Mesendoderm (in vitro differentiated cells): ENCODE data around the gene TXNRD2.
"Not testable (repeated sequence)": the region's sequence is repeated elsewhere in the genome, so short reads cannot be mapped to it uniquely, and the experiment has no call there.

Experiments
- DNase-seq: peaks from one replicate; pipeline ENCODE4 v3.0.0; 2013
- H2AK5ac ChIP-seq: 2 replicates; pipeline ENCODE4 v1.6.1; 2013; ENCODE audit warnings: low read length, inconsistent platforms
- H2BK120ac ChIP-seq: 2 replicates; pipeline ENCODE4 v1.6.1; 2013; ENCODE audit warnings: low read depth, mild to moderate bottlenecking, low read length, moderate library complexity, mixed read lengths
- H2BK15ac ChIP-seq: replicated peaks from 2 replicates; pipeline ENCODE4 v1.6.1; 2013; ENCODE audit warnings: low read depth, mild to moderate bottlenecking, moderate library complexity
- H2BK5ac ChIP-seq: 2 replicates; pipeline ENCODE4 v1.6.1; 2013; ENCODE audit warnings: low read length, inconsistent platforms
- H3K18ac ChIP-seq: 2 replicates; pipeline ENCODE4 v1.6.1; 2013; ENCODE audit warnings: mild to moderate bottlenecking, low read length, mixed read lengths
- H3K23ac ChIP-seq: one replicate; pipeline ENCODE4 v1.6.1; 2013; ENCODE audit warnings: low read length
- H3K27ac ChIP-seq: 2 replicates; pipeline ENCODE4 v1.5.1; 2013; ENCODE audit warnings: low read depth, mild to moderate bottlenecking, inconsistent platforms, low read length, moderate library complexity
- H3K27me3 ChIP-seq: 2 replicates; pipeline ENCODE4 v1.6.1; 2013; ENCODE audit warnings: low read length, control low read depth, mild to moderate bottlenecking, inconsistent platforms; ENCODE audit not compliant: insufficient read depth, poor library complexity
- H3K36me3 ChIP-seq: 2 replicates; pipeline ENCODE4 v1.6.1; 2013; ENCODE audit warnings: low read length, inconsistent platforms; ENCODE audit not compliant: control insufficient read depth, insufficient read depth
- H3K4ac ChIP-seq: one replicate; pipeline ENCODE4 v1.6.1; 2013; ENCODE audit warnings: low read depth, mild to moderate bottlenecking, low read length, moderate library complexity
- H3K4me1 ChIP-seq: 2 replicates; pipeline ENCODE4 v1.6.1; 2013; ENCODE audit warnings: low read depth, low read length, inconsistent platforms; ENCODE audit not compliant: control insufficient read depth
- H3K4me2 ChIP-seq: 2 replicates; pipeline ENCODE4 v1.6.1; 2013; ENCODE audit warnings: low read length
- H3K4me3 ChIP-seq: 2 replicates; pipeline ENCODE4 v1.5.1; 2013; ENCODE audit warnings: mild to moderate bottlenecking, low read length
- H3K56ac ChIP-seq: one replicate; pipeline ENCODE4 v1.6.1; 2013; ENCODE audit warnings: low read length
- H3K79me1 ChIP-seq: 2 replicates; pipeline ENCODE4 v1.6.1; 2013; ENCODE audit warnings: low read length, inconsistent platforms
- H3K79me2 ChIP-seq: 2 replicates; pipeline ENCODE4 v1.6.1; 2013; ENCODE audit warnings: mild to moderate bottlenecking, low read length; ENCODE audit not compliant: control insufficient read depth, insufficient read depth
- H3K9ac ChIP-seq: 2 replicates; pipeline ENCODE4 v1.6.1; 2013; ENCODE audit warnings: low read length, inconsistent platforms
- H4K5ac ChIP-seq: one replicate; pipeline ENCODE4 v1.6.1; 2013; ENCODE audit warnings: low read length
- H4K8ac ChIP-seq: one replicate; pipeline ENCODE4 v1.6.1; 2013; ENCODE audit warnings: low read depth, mild to moderate bottlenecking, control low read depth, low read length, moderate library complexity
- WGBS: extraction: QIAGEN DNeasy Blood & Tissue Kit; methylation state at CpG from one replicate; pipeline ENCODE4 v1.1.7; 2013; ENCODE audit warnings: low lambda C conversion rate, missing lambda C conversion rate; ENCODE audit not compliant: insufficient coverage; ENCODE audit errors: extremely low coverage; 5-methylcytosine and 5-hydroxymethylcytosine counted together

Gene TXNRD2

GRCh38 chr22:19942157-19943081 lies 801 bp upstream of the TXNRD2 start:
- Histone ChIP-seq H3K23ac (no peak overlapping the region), H3K27ac (peak overlapping the region; percentile 69), H2BK5ac (no peak overlapping the region), H4K8ac (peak overlapping the region; percentile 59), H3K9ac (peak overlapping the region; percentile 46), H3K4me1 (peaks cover 2% of the 10 kb centered on the region), H2AK5ac (no peak overlapping the region), H3K4me3 (no peak overlapping the region), H2BK15ac (no peak overlapping the region), H3K4me2 (no peak overlapping the region), H3K79me2 (no peaks in the 10 kb centered on the region), H3K27me3 (no peaks in the 10 kb centered on the region), H3K56ac (peak overlapping the region; percentile 73), H4K5ac (no peak overlapping the region), H3K36me3 (no peaks in the 10 kb centered on the region), H3K79me1 (no peaks in the 10 kb centered on the region), H3K4ac (peak overlapping the region; percentile 64), H3K18ac (peak overlapping the region; percentile 45), H2BK120ac (peak overlapping the region; percentile 30)
- no CpG with 5 or more reads among the region's 8 CpGs for WGBS
- peak; percentile 66 for DNase-seq

- no peak overlapping the region for H3K4me2 ChIP-seq
- H2BK120ac ChIP-seq, result no peak overlapping the region
- no peak overlapping the region for H3K9ac ChIP-seq
- no peak for DNase-seq
- no CpG with 5 or more reads among the region's 21 CpGs for WGBS
- no peak overlapping the region for H2BK15ac ChIP-seq
- H2AK5ac ChIP-seq, result no peak overlapping the region
- H3K79me2 ChIP-seq, result no peaks in the 10 kb centered on the region
- H4K8ac ChIP-seq, result no peak overlapping the region
- no peak overlapping the region for H3K4me3 ChIP-seq
- peak overlapping the region; percentile 17 for H3K56ac ChIP-seq
- no peaks in the 10 kb centered on the region for H3K36me3 ChIP-seq
- H3K23ac ChIP-seq, result no peak overlapping the region
- no peak overlapping the region for H3K4ac ChIP-seq
- H4K5ac ChIP-seq, result no peak overlapping the region
- H2BK5ac ChIP-seq, result no peak overlapping the region
- H3K4me1 ChIP-seq, result peaks cover 2% of the 10 kb centered on the region
- no peak overlapping the region for H3K18ac ChIP-seq
- no peaks in the 10 kb centered on the region for H3K79me1 ChIP-seq
- no peak overlapping the region for H3K27ac ChIP-seq
- no peaks in the 10 kb centered on the region for H3K27me3 ChIP-seq
Observed at GRCh38 chr22:19940536-19941364, 868 bp downstream of the TXNRD2 start.

- H3K27me3 ChIP-seq, result no peaks in the 10 kb centered on the region
- H2BK5ac ChIP-seq, result no peak overlapping the region
- no peak overlapping the region for H3K4me3 ChIP-seq
- H3K27ac ChIP-seq, result no peak overlapping the region
- no peaks in the 10 kb centered on the region for H3K36me3 ChIP-seq
- no peak overlapping the region for H2AK5ac ChIP-seq
- no peak overlapping the region for H3K18ac ChIP-seq
- H2BK120ac ChIP-seq, result no peak overlapping the region
- H3K4me2 ChIP-seq, result no peak overlapping the region
- WGBS, result no CpG with 5 or more reads among the region's 16 CpGs
- no peak overlapping the region for H3K4ac ChIP-seq
- no peak overlapping the region for H4K8ac ChIP-seq
- H3K79me1 ChIP-seq, result no peaks in the 10 kb centered on the region
- H3K4me1 ChIP-seq, result no peaks in the 10 kb centered on the region
- no peak overlapping the region for H3K9ac ChIP-seq
- no peak overlapping the region for H2BK15ac ChIP-seq
- no peaks in the 10 kb centered on the region for H3K79me2 ChIP-seq
- H3K56ac ChIP-seq, result no peak overlapping the region
- no peak overlapping the region for H4K5ac ChIP-seq
- no peak overlapping the region for H3K23ac ChIP-seq
- DNase-seq, result no peak
Observed at GRCh38 chr22:19937616-19938473, 3.8 kb downstream of the TXNRD2 start.

- H3K4me2 ChIP-seq, result no peak overlapping the region
- no peaks in the 10 kb centered on the region for H3K4me1 ChIP-seq
- H3K27ac ChIP-seq, result no peak overlapping the region
- no peak overlapping the region for H4K5ac ChIP-seq
- H4K8ac ChIP-seq, result no peak overlapping the region
- H2BK15ac ChIP-seq, result no peak overlapping the region
- H3K27me3 ChIP-seq, result no peaks in the 10 kb centered on the region
- H3K4me3 ChIP-seq, result no peak overlapping the region
- no CpG with 5 or more reads among the region's 7 CpGs for WGBS
- no peaks in the 10 kb centered on the region for H3K36me3 ChIP-seq
- DNase-seq, result no peak
- no peaks in the 10 kb centered on the region for H3K79me1 ChIP-seq
- no peak overlapping the region for H3K9ac ChIP-seq
- H2BK120ac ChIP-seq, result no peak overlapping the region
- H2BK5ac ChIP-seq, result no peak overlapping the region
- no peak overlapping the region for H2AK5ac ChIP-seq
- no peak overlapping the region for H3K56ac ChIP-seq
- H3K4ac ChIP-seq, result no peak overlapping the region
- H3K18ac ChIP-seq, result no peak overlapping the region
- no peak overlapping the region for H3K23ac ChIP-seq
- no peaks in the 10 kb centered on the region for H3K79me2 ChIP-seq
Observed at GRCh38 chr22:19936513-19936912, 5.1 kb downstream of the TXNRD2 start.

GRCh38 chr22:19935123-19935718 lies 6.4 kb downstream of the TXNRD2 start:
- not testable (repeated sequence) for H3K27me3 ChIP-seq, H3K9ac ChIP-seq, H2BK120ac ChIP-seq, H3K36me3 ChIP-seq, DNase-seq, H3K4me3 ChIP-seq, H2BK15ac ChIP-seq, H2BK5ac ChIP-seq, H3K4me1 ChIP-seq, H3K79me2 ChIP-seq, H3K4ac ChIP-seq, H2AK5ac ChIP-seq, H3K79me1 ChIP-seq, H3K4me2 ChIP-seq, H4K5ac ChIP-seq, H3K27ac ChIP-seq, H3K56ac ChIP-seq, H3K18ac ChIP-seq, H4K8ac ChIP-seq, H3K23ac ChIP-seq
- WGBS, result no CpG with 5 or more reads among the region's 11 CpGs
